ENCODE results near the gene ZBTB18.

The ZBTB18 gene

DNA sequence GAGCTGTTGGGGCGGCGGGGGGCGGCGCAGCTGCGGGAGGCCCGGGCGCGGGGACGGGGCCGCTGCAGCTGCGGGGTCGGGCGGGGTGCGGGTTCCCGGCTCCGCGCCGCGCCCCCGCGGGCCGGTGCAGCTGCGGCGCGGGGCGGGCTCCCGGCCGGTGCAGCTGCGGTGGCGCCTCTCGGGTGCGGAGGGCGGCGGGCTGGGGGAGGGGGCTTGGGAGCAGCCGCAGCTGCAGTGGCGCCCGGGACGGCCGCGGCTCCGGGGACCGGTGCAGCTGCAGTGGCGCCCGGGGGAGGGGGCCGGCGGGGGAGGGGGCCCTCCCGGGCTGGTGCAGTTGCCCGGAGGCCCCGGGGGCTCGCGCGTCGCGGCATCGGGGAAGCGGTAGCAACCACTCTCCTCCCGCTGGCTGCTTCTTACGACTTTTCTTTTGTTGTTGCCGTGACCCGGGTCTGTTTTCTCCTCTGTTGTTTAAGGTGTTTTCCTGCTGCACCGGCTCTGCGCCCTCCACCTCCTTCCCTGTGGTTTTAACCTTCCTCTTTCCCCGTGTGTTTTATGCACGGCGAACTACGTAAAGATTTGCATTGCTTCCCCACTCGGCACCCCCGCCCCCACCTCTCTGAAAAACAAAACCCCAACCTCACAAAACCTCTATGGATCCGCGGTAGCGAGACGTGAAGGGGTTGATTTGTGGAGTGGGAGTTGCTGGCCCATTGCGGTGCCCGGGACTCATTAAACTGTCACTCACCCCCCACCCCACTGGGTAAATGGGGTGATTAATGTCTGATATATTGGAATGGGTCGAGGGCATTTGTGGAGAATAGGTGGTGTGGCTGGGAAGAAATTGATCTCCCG, 1.7 kb upstream of the ZBTB18 start:
- peak; percentile 31 for DNase-seq (ENCODE audit: insufficient read length, low spot score)
- peak; percentile 87 for FAIRE-seq

DNA sequence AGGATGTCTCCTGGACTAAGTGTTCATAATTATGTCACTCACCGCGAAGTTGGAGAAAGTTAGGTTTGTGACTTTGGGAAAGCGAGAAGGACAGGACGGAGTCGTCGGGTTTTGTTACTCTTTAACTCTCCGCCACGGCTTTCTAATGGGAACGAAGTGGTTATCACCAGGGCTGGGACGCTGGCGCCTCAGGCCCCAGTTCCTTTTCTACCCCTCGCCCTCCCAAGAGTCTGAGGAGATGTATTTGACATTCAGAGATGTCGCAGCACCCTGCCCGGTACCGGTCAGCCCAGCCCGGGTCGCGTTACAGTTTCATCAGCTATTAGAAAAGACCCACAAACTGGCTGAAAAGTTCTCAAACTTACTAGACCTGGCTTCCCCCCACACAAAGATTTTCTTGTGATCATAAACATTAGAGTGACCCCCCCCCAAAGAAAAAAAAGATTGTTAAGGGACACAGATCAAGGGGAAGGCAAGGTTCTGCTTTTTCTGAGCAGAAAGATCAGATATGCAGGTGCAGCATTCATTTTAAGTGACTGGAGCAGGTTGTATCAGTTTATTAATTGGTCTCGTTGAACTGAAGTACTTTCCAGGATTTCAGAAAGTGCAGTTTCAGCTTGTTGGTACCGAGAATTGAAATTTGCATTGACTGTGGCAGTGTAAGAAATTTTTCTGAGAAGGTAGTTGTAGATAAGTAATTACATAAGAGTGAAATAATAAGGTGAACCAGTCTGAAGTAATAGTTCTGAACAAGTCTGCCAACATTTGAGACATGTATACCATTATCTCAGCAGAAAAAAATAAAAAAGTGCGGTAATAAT, 859 bp upstream of the ZBTB18 start:
- FAIRE-seq (peak; percentile 38), DNase-seq (ENCODE audit: insufficient read length, low spot score) (no peak)
- no peak for TF ChIP-seq POLR2A (IDR thresholded peaks at IDR 0.05; ENCODE audit: low read depth, low read length)
- no peak for TF ChIP-seq SPI1 (IDR thresholded peaks at IDR 0.05; ENCODE audit: low read depth, low read length)
- TF ChIP-seq POLR2AphosphoS5 (IDR thresholded peaks at IDR 0.05; ENCODE audit: low read depth, low read length): no peak
- TF ChIP-seq TAF1 (IDR thresholded peaks at IDR 0.05; ENCODE audit: low read depth, low read length): no peak
- no peak for TF ChIP-seq PAX5 (IDR thresholded peaks at IDR 0.05; ENCODE audit: insufficient read depth, low read length, severe bottlenecking)
- TF ChIP-seq POU2F2 (IDR thresholded peaks at IDR 0.05; ENCODE audit: low read depth, low read length): no peak

More for the DNA sequence above, 1.7 kb upstream of the ZBTB18 start:
- TF ChIP-seq POU2F2 (IDR thresholded peaks at IDR 0.05; ENCODE audit: low read depth, low read length) (peak; percentile 53; the same call in 1 of the 2 replicates), POLR2AphosphoS5 (IDR thresholded peaks at IDR 0.05; ENCODE audit: low read depth, low read length) (no peak), PAX5 (IDR thresholded peaks at IDR 0.05; ENCODE audit: insufficient read depth, low read length, severe bottlenecking) (no peak), SPI1 (IDR thresholded peaks at IDR 0.05; ENCODE audit: low read depth, low read length) (no peak), POLR2A (IDR thresholded peaks at IDR 0.05; ENCODE audit: low read depth, low read length) (no peak)

DNA sequence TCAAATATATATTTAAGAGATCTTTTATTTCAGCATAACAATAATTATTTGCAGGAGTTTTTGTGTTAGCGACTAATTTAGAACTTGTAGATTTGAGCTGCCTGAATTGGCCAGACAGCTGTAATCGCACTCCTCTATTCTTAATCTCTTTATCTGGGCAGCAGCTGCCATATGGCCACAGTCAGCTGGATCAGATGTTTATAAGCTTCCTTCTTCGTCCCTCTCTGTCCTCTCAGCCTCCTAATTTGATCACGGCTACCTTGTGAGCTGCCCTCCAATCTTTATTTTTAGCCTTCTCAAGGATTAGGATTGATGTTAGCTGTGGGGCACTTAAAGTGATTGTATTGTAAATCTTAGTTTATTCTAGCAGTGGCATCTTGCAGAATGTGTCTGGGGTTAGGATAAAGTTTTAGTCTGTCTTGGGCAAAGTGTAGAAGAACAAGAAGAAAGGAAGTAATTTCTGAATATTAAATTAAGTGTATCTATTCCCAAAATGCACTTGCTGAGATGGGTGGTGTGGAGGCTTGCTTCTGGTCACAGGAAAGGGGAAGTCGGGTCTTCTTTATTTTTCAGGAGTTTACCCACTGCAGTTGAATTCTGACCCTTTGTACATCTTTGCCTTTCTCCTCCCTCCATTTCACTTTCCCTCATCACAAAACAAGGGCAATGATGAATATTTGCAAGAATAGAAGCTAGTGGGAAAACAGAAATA, 1.1 kb downstream of the ZBTB18 start:
- TF ChIP-seq SPI1 (IDR thresholded peaks at IDR 0.05; ENCODE audit: low read depth, low read length) (peak; percentile 81), PAX5 (IDR thresholded peaks at IDR 0.05; ENCODE audit: insufficient read depth, low read length, severe bottlenecking) (no peak)
- no peak for DNase-seq (ENCODE audit: insufficient read length, low spot score)
- FAIRE-seq: no peak

DNA sequence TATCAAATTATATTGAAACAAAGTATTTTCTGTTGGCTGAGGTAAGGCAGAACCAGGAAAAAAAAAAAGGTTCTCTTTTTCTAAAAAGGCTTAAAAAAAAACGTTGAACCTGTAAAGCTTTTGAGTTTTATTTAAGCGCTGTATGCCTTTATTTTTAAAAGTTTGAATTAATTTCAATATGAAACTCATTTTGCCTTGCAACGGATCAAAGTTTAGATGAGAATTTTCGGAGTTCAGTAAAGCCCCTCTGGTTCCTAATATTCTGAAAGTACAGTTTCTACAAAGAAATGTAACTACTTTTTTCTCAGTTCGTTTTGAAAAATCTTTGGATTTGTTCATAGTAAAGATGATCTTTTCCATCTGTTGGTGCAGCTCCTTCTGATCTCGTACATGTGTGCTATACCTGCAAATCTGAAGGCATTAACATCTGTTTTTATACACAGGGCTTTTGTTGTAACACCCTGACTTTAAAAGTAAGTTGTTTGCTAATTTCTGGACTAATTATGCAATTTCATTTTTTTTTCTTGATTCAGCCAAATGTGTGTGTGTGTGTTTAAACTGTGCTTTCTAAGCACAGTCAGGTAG, 1.7 kb downstream of the ZBTB18 start:
- no peak for TF ChIP-seq PAX5 (IDR thresholded peaks at IDR 0.05; ENCODE audit: insufficient read depth, low read length, severe bottlenecking)
- TF ChIP-seq POLR2AphosphoS5 (IDR thresholded peaks at IDR 0.05; ENCODE audit: low read depth, low read length): no peak
- no peak for TF ChIP-seq POLR2A (IDR thresholded peaks at IDR 0.05; ENCODE audit: low read depth, low read length)
- no peak for TF ChIP-seq POU2F2 (IDR thresholded peaks at IDR 0.05; ENCODE audit: low read depth, low read length)
- no peak for TF ChIP-seq TAF1 (IDR thresholded peaks at IDR 0.05; ENCODE audit: low read depth, low read length)
- TF ChIP-seq SPI1 (IDR thresholded peaks at IDR 0.05; ENCODE audit: low read depth, low read length): no peak
- DNase-seq (ENCODE audit: insufficient read length, low spot score) (no peak), FAIRE-seq (no peak)

DNA sequence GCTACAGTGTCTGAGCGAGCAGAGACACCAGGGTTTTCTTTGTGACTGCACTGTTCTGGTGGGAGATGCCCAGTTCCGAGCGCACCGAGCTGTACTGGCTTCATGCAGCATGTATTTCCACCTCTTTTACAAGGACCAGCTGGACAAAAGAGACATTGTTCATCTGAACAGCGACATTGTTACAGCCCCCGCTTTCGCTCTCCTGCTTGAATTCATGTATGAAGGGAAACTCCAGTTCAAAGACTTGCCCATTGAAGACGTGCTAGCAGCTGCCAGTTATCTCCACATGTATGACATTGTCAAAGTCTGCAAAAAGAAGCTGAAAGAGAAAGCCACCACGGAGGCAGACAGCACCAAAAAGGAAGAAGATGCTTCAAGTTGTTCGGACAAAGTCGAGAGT, 2.7 kb downstream of the ZBTB18 start:
- FAIRE-seq (no peak), DNase-seq (ENCODE audit: insufficient read length, low spot score) (no peak)
- TF ChIP-seq POLR2A (IDR thresholded peaks at IDR 0.05; ENCODE audit: low read depth, low read length) (no peak), TAF1 (IDR thresholded peaks at IDR 0.05; ENCODE audit: low read depth, low read length) (no peak)

DNA sequence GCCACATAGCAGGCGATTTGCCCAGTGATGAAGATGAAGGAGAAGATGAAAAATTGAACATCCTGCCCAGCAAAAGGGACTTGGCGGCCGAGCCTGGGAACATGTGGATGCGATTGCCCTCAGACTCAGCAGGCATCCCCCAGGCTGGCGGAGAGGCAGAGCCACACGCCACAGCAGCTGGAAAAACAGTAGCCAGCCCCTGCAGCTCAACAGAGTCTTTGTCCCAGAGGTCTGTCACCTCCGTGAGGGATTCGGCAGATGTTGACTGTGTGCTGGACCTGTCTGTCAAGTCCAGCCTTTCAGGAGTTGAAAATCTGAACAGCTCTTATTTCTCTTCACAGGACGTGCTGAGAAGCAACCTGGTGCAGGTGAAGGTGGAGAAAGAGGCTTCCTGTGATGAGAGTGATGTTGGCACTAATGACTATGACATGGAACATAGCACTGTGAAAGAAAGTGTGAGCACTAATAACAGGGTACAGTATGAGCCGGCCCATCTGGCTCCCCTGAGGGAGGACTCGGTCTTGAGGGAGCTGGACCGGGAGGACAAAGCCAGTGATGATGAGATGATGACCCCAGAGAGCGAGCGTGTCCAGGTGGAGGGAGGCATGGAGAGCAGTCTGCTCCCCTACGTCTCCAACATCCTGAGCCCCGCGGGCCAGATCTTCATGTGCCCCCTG, 3.3 kb downstream of the ZBTB18 start:
- TF ChIP-seq POLR2AphosphoS5 (IDR thresholded peaks at IDR 0.05; ENCODE audit: low read depth, low read length) (no peak), POLR2A (IDR thresholded peaks at IDR 0.05; ENCODE audit: low read depth, low read length) (no peak), POU2F2 (IDR thresholded peaks at IDR 0.05; ENCODE audit: low read depth, low read length) (no peak), TAF1 (IDR thresholded peaks at IDR 0.05; ENCODE audit: low read depth, low read length) (no peak), SPI1 (IDR thresholded peaks at IDR 0.05; ENCODE audit: low read depth, low read length) (no peak), PAX5 (IDR thresholded peaks at IDR 0.05; ENCODE audit: insufficient read depth, low read length, severe bottlenecking) (no peak)
- DNase-seq (ENCODE audit: insufficient read length, low spot score) (no peak), FAIRE-seq (peak; percentile 41)

DNA sequence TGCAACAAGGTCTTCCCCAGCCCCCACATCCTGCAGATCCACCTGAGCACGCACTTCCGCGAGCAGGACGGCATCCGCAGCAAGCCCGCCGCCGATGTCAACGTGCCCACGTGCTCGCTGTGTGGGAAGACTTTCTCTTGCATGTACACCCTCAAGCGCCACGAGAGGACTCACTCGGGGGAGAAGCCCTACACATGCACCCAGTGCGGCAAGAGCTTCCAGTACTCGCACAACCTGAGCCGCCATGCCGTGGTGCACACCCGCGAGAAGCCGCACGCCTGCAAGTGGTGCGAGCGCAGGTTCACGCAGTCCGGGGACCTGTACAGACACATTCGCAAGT, 3.8 kb downstream of the ZBTB18 start:
- TF ChIP-seq TAF1 (IDR thresholded peaks at IDR 0.05; ENCODE audit: low read depth, low read length): no peak
- TF ChIP-seq POLR2AphosphoS5 (IDR thresholded peaks at IDR 0.05; ENCODE audit: low read depth, low read length): no peak
- no peak for TF ChIP-seq POU2F2 (IDR thresholded peaks at IDR 0.05; ENCODE audit: low read depth, low read length)
- TF ChIP-seq POLR2A (IDR thresholded peaks at IDR 0.05; ENCODE audit: low read depth, low read length): no peak
- TF ChIP-seq SPI1 (IDR thresholded peaks at IDR 0.05; ENCODE audit: low read depth, low read length): no peak
- TF ChIP-seq PAX5 (IDR thresholded peaks at IDR 0.05; ENCODE audit: insufficient read depth, low read length, severe bottlenecking): no peak
- no peak for FAIRE-seq
- DNase-seq (ENCODE audit: insufficient read length, low spot score): no peak

- FAIRE-seq (no peak), DNase-seq (ENCODE audit: insufficient read length, low spot score) (no peak)
- no peak for TF ChIP-seq POLR2A (IDR thresholded peaks at IDR 0.05; ENCODE audit: low read depth, low read length)
- TF ChIP-seq POLR2AphosphoS5 (IDR thresholded peaks at IDR 0.05; ENCODE audit: low read depth, low read length): no peak
- no peak for TF ChIP-seq PAX5 (IDR thresholded peaks at IDR 0.05; ENCODE audit: insufficient read depth, low read length, severe bottlenecking)
- no peak for TF ChIP-seq TAF1 (IDR thresholded peaks at IDR 0.05; ENCODE audit: low read depth, low read length)
- no peak for TF ChIP-seq SPI1 (IDR thresholded peaks at IDR 0.05; ENCODE audit: low read depth, low read length)
- no peak for TF ChIP-seq POU2F2 (IDR thresholded peaks at IDR 0.05; ENCODE audit: low read depth, low read length)
Observed at GRCh38 chr1:244056577-244056976, 5.5 kb downstream of the ZBTB18 start.

Measured in GM12891 (cell line).